ENCODE measurements around the gene VAT1. TPM values are rescaled to one million over a fixed set of nuclear protein-coding genes. Genes with fewer than 3 reads are reported as not detected.

Gene VAT1
- total and polyA plus RNA-seq, 2 of the 13 experiments (the other 11 are each of a cell fraction or from before 2014, with no cell fraction given), result 143 to 205 TPM

- FAIRE-seq (no peak), ATAC-seq (no peak), DNase-seq (ENCODE audit: low spot score) (no peak)
- BruUV-seq (replicated peaks), result no TSS peak
- Histone ChIP-seq H2AFZ (ENCODE audit: low read length) (no peak overlapping the region), H3K27me3 (ENCODE audit: control insufficient read depth in 1 of 2, insufficient read depth in 2 of 2, low read length in 2 of 2) (no peaks in the 10 kb centered on the region), H3K9ac (ENCODE audit: insufficient read depth, low read depth, low read length) (peak overlapping the region; percentile 41; the same call in 1 of the 2 replicates), H3K4me3 (replicated peaks in 1 of 3; ENCODE audit: insufficient read depth in 1 of 3, low read depth in 2 of 3, low read length in 3 of 3) (peak overlapping the region in 1 of 3 experiments; percentile 56; a peak in 2 of 6 replicates), H3K4me1 (ENCODE audit: insufficient read depth, low read length) (peaks cover 50% of the 10 kb centered on the region), H3K9me3 (ENCODE audit: low read length) (no peaks in the 10 kb centered on the region), H3K27ac (ENCODE audit: extremely low read length, insufficient read depth, low read length) (no peak overlapping the region), H3K36me3 (replicated peaks in 1 of 2; ENCODE audit: control insufficient read depth in 1 of 2, insufficient read depth in 2 of 2, low read length in 2 of 2) (no peaks in the 10 kb centered on the region), H3K4me2 (ENCODE audit: low read depth, low read length) (peak overlapping the region; percentile 92), H3K79me2 (ENCODE audit: insufficient read depth, low read length) (no peaks in the 10 kb centered on the region), H4K20me1 (ENCODE audit: insufficient read depth, low read length) (no peaks in the 10 kb centered on the region)
- POLR2A ChIA-PET, result interaction anchor here (0.9 to 3.9 kb wide), 5 partner anchors 8 to 286 kb away, joined by 3 to 22 read pairs (median 5); partner anchors contain the start of genes RPL27 and VAT1
- intact Hi-C loops (cut with micrococcal nuclease; ENCODE audit: unreplicated experiment) (no loop called here), in situ Hi-C loops (cut with HindIII; ENCODE audit: extremely low pct_ligation_motif_present, low pct_unique_long_range_greater_than_20kb) (no loop called here)
- CTCF ChIA-PET (ENCODE audit: low intra/inter-chr PET ratio, low total read pairs), result no interaction called here
- TF ChIP-seq ZNF18 (CRISPR knock-in tag; IDR thresholded peaks at IDR 0.05; ENCODE audit: insufficient replicate concordance) (peak; percentile 63), UBTF (CRISPR knock-in tag; IDR thresholded peaks at IDR 0.05) (no peak), EEA1 (CRISPR knock-in tag; IDR thresholded peaks at IDR 0.05; ENCODE audit: borderline replicate concordance) (no peak), RXRB (CRISPR knock-in tag; IDR thresholded peaks at IDR 0.05; ENCODE audit: borderline replicate concordance) (no peak), SNAPC2 (CRISPR knock-in tag; IDR thresholded peaks at IDR 0.05) (no peak), ZNF703 (CRISPR knock-in tag; IDR thresholded peaks at IDR 0.05; ENCODE audit: borderline replicate concordance) (no peak), SIN3B (IDR thresholded peaks at IDR 0.05; ENCODE audit: low read length) (no peak), MAFK (conservative IDR thresholded peaks at IDR 0.05 in 1 of 2, IDR thresholded peaks at IDR 0.05 in 1 of 2; ENCODE audit: low read length in 2 of 2) (no peak)
- WGBS (ENCODE audit: low lambda C conversion rate), result 17% methylated on average over 6 of the region's 6 CpGs
These were observed 8.1 kb upstream of the VAT1 start for GRCh38 chr17:43030137-43030767.
